Lower lobe of right lung (tissue), 2 donors: Measurements from ENCODE around the gene COL4A2. TPM values are rescaled to one million over a fixed set of nuclear protein-coding genes. Genes with fewer than 3 reads are reported as not detected.

ENCODE experiments used
- ATAC-seq, 2 donors: fragments of 200-7000 bp; cut with Tn5 transposase; one replicate each; pipeline ENCODE4 v1.9.1; 2020 to 2022; ENCODE audit warnings: mild to moderate bottlenecking in 2 of 2, moderate library complexity in 2 of 2
- DNase-seq: peaks from one replicate; pipeline ENCODE4 v3.0.0-alpha.2; 2020
- H3K27ac ChIP-seq: fragments of 200-600 bp; one replicate; pipeline ENCODE4 v1.8.0; 2022
- H3K27me3 ChIP-seq: fragments of 200-600 bp; one replicate; pipeline ENCODE4 v1.8.0; 2022; ENCODE audit warnings: low read depth
- H3K36me3 ChIP-seq: fragments of 200-600 bp; one replicate; pipeline ENCODE4 v1.8.0; 2022; ENCODE audit warnings: mild to moderate bottlenecking
- H3K4me1 ChIP-seq: fragments of 200-600 bp; one replicate; pipeline ENCODE4 v1.8.0; 2022
- H3K4me3 ChIP-seq: fragments of 200-600 bp; one replicate; pipeline ENCODE4 v1.8.0; 2022; ENCODE audit warnings: mild to moderate bottlenecking
- H3K9me3 ChIP-seq: fragments of 200-600 bp; one replicate; pipeline ENCODE4 v1.8.0; 2022
- intact Hi-C: fragments of 100-400 bp; cut with DNase I; formaldehyde crosslinking; loops from one replicate; pipeline ENCODE4 v1.11.0; 2022
- total RNA-seq: library from RNA; stranded (reverse); fragmentation: NEBNext Ultra II Directional; extraction: Animal tissue kit (Norgen Biotek cat#: 25700); gene quantifications from one replicate; pipeline ENCODE4 v1.2.1, GENCODE V29; 2021
- TF ChIP-seq, protein P1 (sequence below): fragments of 200-600 bp; IDR thresholded peaks from one replicate; pipeline ENCODE4 v1.8.0; 2022; ENCODE audit warnings: antibody characterized with exemption, mild to moderate bottlenecking
- donor health status: DM: no; HTN: yes; CAD: no; lungs with severe emphysema.

COL4A2 gene
- total RNA-seq, 1 donor from 2014 or later = 185 TPM

DNA sequence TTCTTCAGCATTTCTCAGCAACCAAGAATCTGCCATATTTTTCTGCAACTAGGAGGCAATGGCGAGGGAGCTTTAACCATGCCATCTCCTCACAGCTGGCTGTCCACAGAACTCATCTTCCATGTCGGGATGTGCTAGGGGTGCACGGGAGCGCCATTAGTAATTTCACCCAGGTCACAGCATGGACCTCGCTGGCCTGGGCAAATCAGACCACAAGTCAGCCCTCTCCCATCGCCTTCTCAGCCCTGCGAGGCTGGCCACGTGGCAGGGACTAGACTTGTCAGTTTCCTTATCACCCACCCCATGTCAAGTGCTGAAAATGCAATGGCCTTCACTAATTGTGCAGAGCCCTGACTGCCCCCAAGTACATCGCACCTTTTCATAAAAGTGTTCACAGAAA, 15.8 kb upstream of the COL4A2 start:
- no peaks in the 10 kb centered on the region for H3K9me3 ChIP-seq
- peaks cover 5% of the 10 kb centered on the region for H3K36me3 ChIP-seq
- TF ChIP-seq, protein P1, sequence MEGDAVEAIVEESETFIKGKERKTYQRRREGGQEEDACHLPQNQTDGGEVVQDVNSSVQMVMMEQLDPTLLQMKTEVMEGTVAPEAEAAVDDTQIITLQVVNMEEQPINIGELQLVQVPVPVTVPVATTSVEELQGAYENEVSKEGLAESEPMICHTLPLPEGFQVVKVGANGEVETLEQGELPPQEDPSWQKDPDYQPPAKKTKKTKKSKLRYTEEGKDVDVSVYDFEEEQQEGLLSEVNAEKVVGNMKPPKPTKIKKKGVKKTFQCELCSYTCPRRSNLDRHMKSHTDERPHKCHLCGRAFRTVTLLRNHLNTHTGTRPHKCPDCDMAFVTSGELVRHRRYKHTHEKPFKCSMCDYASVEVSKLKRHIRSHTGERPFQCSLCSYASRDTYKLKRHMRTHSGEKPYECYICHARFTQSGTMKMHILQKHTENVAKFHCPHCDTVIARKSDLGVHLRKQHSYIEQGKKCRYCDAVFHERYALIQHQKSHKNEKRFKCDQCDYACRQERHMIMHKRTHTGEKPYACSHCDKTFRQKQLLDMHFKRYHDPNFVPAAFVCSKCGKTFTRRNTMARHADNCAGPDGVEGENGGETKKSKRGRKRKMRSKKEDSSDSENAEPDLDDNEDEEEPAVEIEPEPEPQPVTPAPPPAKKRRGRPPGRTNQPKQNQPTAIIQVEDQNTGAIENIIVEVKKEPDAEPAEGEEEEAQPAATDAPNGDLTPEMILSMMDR = no peak
- H3K27me3 ChIP-seq = no peaks in the 10 kb centered on the region
- no peak overlapping the region for H3K4me3 ChIP-seq
- intact Hi-C loops = no loop called here
- no peak overlapping the region for H3K27ac ChIP-seq
- peaks cover 14% of the 10 kb centered on the region for H3K4me1 ChIP-seq
- DNase-seq (no peak), ATAC-seq (no peak)

- H3K27me3 ChIP-seq = no peaks in the 10 kb centered on the region
- peaks cover 5% of the 10 kb centered on the region for H3K36me3 ChIP-seq
- intact Hi-C loops = no loop called here
- no peak for ATAC-seq
- TF ChIP-seq, protein P1 = no peak
- no peak overlapping the region for H3K27ac ChIP-seq
- no peak overlapping the region for H3K4me3 ChIP-seq
- peaks cover 17% of the 10 kb centered on the region for H3K4me1 ChIP-seq
- no peak for DNase-seq
- no peaks in the 10 kb centered on the region for H3K9me3 ChIP-seq
Measured at GRCh38 chr13:110293037-110293436, 14.0 kb upstream of the COL4A2 start.

- ATAC-seq (no peak), DNase-seq (no peak)
- no peak overlapping the region for H3K4me3 ChIP-seq
- no peaks in the 10 kb centered on the region for H3K9me3 ChIP-seq
- no peak overlapping the region for H3K27ac ChIP-seq
- intact Hi-C loops = no loop called here
- H3K4me1 ChIP-seq = peaks cover 19% of the 10 kb centered on the region
- peaks cover 2% of the 10 kb centered on the region for H3K27me3 ChIP-seq
- TF ChIP-seq, protein P1 = no peak
- H3K36me3 ChIP-seq = peaks cover 5% of the 10 kb centered on the region
Measured at GRCh38 chr13:110293649-110294048, 13.4 kb upstream of the COL4A2 start.

- peaks cover 24% of the 10 kb centered on the region for H3K4me1 ChIP-seq
- ATAC-seq = no peak
- intact Hi-C loops = no loop called here
- peaks cover under 1% of the 10 kb centered on the region for H3K36me3 ChIP-seq
- no peak for DNase-seq
- H3K9me3 ChIP-seq = no peaks in the 10 kb centered on the region
- H3K4me3 ChIP-seq = no peak overlapping the region
- H3K27ac ChIP-seq = no peak overlapping the region
- TF ChIP-seq, protein P1 = no peak
- H3K27me3 ChIP-seq = peaks cover 5% of the 10 kb centered on the region
Measured at GRCh38 chr13:110294146-110294545, 12.9 kb upstream of the COL4A2 start.

GRCh38 chr13:110294622-110295021, 12.5 kb upstream of the COL4A2 start:
- intact Hi-C loops = no loop called here
- Histone ChIP-seq H3K27me3 (peaks cover 5% of the 10 kb centered on the region), H3K36me3 (no peaks in the 10 kb centered on the region), H3K4me3 (no peak overlapping the region), H3K9me3 (no peaks in the 10 kb centered on the region), H3K27ac (no peak overlapping the region), H3K4me1 (peaks cover 29% of the 10 kb centered on the region)
- no peak for ATAC-seq
- no peak for DNase-seq
- TF ChIP-seq, protein P1 = no peak

DNA sequence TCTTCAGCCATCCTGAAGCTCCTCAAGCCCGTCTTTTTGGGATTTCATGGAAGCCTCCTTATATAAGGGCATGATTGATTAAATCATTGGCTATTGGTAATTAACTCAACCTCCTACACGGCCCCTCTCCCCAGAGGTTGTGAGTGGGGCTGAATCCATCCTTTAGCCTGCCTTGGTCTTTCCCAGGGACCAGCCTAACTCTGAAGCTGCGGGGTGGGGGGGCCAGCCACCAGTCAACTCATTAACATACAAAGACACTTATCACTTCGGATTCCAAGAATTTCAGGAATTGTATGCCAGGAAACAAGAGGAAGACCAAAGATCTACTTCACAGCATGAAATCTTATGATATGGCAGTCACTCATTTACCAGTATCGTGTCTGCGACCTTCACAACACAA, 10.1 kb upstream of the COL4A2 start:
- ATAC-seq = no peak
- Histone ChIP-seq H3K36me3 (no peaks in the 10 kb centered on the region), H3K4me1 (peaks cover 52% of the 10 kb centered on the region), H3K4me3 (no peak overlapping the region), H3K27ac (no peak overlapping the region), H3K27me3 (peaks cover 5% of the 10 kb centered on the region), H3K9me3 (no peaks in the 10 kb centered on the region)
- intact Hi-C loops = no loop called here
- TF ChIP-seq, protein P1 = no peak
- no peak for DNase-seq
